A549 (cell line): ENCODE results near the gene WDR3.

ENCODE experiments used
- BHLHE40 ChIP-seq: IDR thresholded peaks from 2 replicates; pipeline ENCODE4 v1.6.1; 2012; ENCODE audit warnings: low read depth, low read length, inconsistent platforms
- CBX2 ChIP-seq: fragments of 200-600 bp; sonication (generic); IDR thresholded peaks from 2 replicates; pipeline ENCODE4 v1.6.1; 2016; ENCODE audit warnings: low read depth, mild to moderate bottlenecking, borderline replicate concordance
- CTCF ChIP-seq: fragments of >200 bp; sonication (Bioruptor Twin); formaldehyde crosslinking; IDR thresholded peaks from 3 replicates; pipeline ENCODE4 v1.5.1; 2016
- ESRRA ChIP-seq: fragments of 150-350 bp; IDR thresholded peaks from 2 replicates; pipeline ENCODE4 v1.6.1; 2014; ENCODE audit warnings: mild to moderate bottlenecking, low read length, borderline replicate concordance
- GATA3 ChIP-seq: IDR thresholded peaks from 2 replicates; pipeline ENCODE4 v1.6.1; 2012; ENCODE audit warnings: borderline replicate concordance
- KDM1A ChIP-seq: fragments of 200-600 bp; sonication (generic); IDR thresholded peaks from 2 replicates; pipeline ENCODE4 v1.6.1; 2016; ENCODE audit warnings: low read depth, mild to moderate bottlenecking
- MAFK ChIP-seq: fragments of 450-650 bp; IDR thresholded peaks from 2 replicates; pipeline ENCODE4 v1.6.1; 2014; ENCODE audit not compliant: partially characterized antibody
- PBX3 ChIP-seq: IDR thresholded peaks from 2 replicates; pipeline ENCODE4 v1.6.1; 2012
- POLR2A ChIP-seq: IDR thresholded peaks from 2 replicates; pipeline ENCODE4 v1.6.1; 2012; ENCODE audit warnings: mild to moderate bottlenecking, low read length
- REST ChIP-seq: fragments of 200-600 bp; sonication (generic); IDR thresholded peaks from 2 replicates; pipeline ENCODE4 v1.6.1; 2016; ENCODE audit warnings: antibody characterized with exemption, mild to moderate bottlenecking, moderate library complexity
- SREBF2 ChIP-seq: fragments of 450-650 bp; IDR thresholded peaks from 2 replicates; pipeline ENCODE4 v1.6.1; 2014; ENCODE audit warnings: mild to moderate bottlenecking, moderate library complexity
- ZC3H11A ChIP-seq: fragments of 450-650 bp; IDR thresholded peaks from 2 replicates; pipeline ENCODE4 v1.6.1; 2014; ENCODE audit warnings: antibody characterized with exemption, mild to moderate bottlenecking

DNA sequence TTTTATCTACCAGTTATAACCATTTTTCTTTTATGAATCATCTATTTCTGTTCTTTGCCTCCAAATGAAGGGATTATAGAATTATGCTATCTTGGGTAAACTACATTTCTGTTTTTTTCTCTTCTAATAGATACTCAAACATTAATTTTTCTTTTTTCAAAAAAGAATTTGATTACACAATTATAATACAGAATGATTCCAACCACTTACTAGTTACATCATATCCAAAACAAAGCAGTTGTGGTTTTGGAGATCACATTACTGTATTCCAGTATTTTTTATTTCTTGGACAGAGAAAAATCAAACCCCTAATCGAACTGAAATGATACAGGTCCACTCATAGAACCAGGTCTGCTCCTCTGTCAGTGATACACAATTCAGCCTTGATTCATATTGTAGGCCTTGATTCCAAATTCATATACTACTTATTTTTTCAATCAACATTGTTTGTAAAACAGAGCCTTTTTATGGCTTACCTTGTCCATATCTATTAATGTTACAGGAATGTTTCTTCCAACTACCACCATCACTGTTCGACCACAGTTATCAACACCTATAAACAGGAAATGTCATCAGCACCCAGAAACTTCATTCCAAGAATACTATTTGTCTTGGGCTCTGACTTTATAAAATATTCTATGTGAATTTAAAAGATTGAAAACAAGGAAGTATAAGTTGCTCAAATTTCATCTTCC, 43.3 kb upstream of the WDR3 start:
- TF ChIP-seq CTCF (no peak), CBX2 (no peak), POLR2A (no peak), SREBF2 (no peak), ZC3H11A (no peak), ESRRA (no peak), KDM1A (no peak), BHLHE40 (no peak), REST (no peak), GATA3 (no peak), MAFK (no peak), PBX3 (no peak)
